ENCODE results near the gene ADAMTSL4.

DNA sequence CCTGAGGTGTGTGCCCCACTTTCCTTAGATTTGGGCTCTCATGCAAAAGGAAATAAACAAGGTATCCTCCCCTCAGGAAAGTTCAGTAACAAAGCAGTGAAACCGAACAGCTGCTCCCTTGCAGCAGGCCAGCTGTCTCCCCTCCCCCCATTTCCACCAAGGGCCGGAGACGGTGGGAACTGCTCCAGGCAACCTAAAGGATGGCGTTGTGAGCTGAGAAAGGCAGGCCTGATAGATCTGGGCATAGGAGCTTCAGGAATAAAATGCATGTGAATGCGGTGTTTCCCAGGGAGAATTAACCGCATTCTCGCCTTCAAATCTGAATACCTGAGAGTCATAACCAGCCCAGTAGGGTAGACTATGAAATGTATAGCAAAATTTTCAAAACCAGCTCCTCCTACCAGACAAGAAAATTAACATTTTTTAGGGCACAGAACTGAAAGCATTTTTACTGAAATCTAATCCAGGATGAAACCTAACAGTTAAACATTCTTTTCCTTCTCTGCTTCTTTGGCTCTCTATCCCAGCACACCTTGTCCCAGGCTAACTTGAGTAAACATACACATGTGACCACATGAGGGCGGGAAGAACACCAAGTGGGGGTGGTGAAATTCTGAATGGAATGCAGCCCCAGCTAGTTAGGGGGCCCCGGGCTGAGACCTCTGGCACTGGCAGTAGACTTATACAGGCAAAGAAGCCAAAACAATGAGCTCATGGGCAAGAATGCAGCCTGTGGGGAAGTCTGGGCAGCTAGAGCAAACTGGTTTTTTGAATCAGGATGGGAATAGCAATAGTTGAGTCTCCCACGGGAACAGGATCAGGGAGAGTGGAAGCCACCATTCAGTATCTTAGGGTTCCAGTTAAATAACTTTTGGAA, 18.7 kb downstream of the ADAMTSL4 start:
- no peak for TF ChIP-seq REST (IDR thresholded peaks at IDR 0.05; ENCODE audit: low read depth)
- no peak for TF ChIP-seq CTCF (IDR thresholded peaks at IDR 0.05 in 2 of 3, conservative IDR thresholded peaks at IDR 0.05 in 1 of 3; ENCODE audit: borderline replicate concordance in 1 of 3, insufficient read depth in 1 of 3, low read depth in 2 of 3, low read length in 2 of 3)
- TF ChIP-seq ZNF274 (IDR thresholded peaks at IDR 0.05; ENCODE audit: low read depth, low read length): no peak
- no peak for TF ChIP-seq SP1 (IDR thresholded peaks at IDR 0.05; ENCODE audit: low read depth)
- TF ChIP-seq RAD21 (IDR thresholded peaks at IDR 0.05; ENCODE audit: low read depth): no peak
- TF ChIP-seq POLR2A (IDR thresholded peaks at IDR 0.05; ENCODE audit: borderline replicate concordance, extremely low read depth, insufficient read depth, insufficient read length): no peak
- TF ChIP-seq CEBPB (IDR thresholded peaks at IDR 0.05; ENCODE audit: low read depth): no peak
- no peak for TF ChIP-seq EZH2 (IDR thresholded peaks at IDR 0.05)
- no peak for TF ChIP-seq FOSL1 (IDR thresholded peaks at IDR 0.05; ENCODE audit: low read depth)
- TF ChIP-seq, protein P1, sequence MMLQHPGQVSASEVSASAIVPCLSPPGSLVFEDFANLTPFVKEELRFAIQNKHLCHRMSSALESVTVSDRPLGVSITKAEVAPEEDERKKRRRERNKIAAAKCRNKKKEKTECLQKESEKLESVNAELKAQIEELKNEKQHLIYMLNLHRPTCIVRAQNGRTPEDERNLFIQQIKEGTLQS (IDR thresholded peaks at IDR 0.05): no peak
- no peak for TF ChIP-seq POLR2AphosphoS5 (IDR thresholded peaks at IDR 0.05; ENCODE audit: low read depth, low read length)
- no peak for TF ChIP-seq EZH2phosphoT487 (IDR thresholded peaks at IDR 0.05; ENCODE audit: borderline replicate concordance)
- TF ChIP-seq EGR1 (IDR thresholded peaks at IDR 0.05; ENCODE audit: low read depth): no peak
- no peak for TF ChIP-seq JUND (IDR thresholded peaks at IDR 0.05)
